T-helper 2 cell treated with Interferon-gamma antibody and Interleukin-4, amounts not matched to agents 100 ng/mL and 5 ng/mL, for 36 hours (primary cell): ENCODE data around the gene PDGFB. TPM values are rescaled to one million over a fixed set of nuclear protein-coding genes. Genes with fewer than 3 reads are reported as not detected.

ENCODE experiments used
- intact Hi-C: fragments of 100-400 bp; cut with micrococcal nuclease; formaldehyde crosslinking; loops from one replicate; pipeline ENCODE4 v1.15.1; 2023
- total RNA-seq: library from RNA; stranded (reverse); gene quantifications from 2 replicates; pipeline ENCODE4 v1.2.3, GENCODE V29; 2022

Gene PDGFB
- 0.30 and 0.48 TPM in 2 replicates for total RNA-seq

DNA sequence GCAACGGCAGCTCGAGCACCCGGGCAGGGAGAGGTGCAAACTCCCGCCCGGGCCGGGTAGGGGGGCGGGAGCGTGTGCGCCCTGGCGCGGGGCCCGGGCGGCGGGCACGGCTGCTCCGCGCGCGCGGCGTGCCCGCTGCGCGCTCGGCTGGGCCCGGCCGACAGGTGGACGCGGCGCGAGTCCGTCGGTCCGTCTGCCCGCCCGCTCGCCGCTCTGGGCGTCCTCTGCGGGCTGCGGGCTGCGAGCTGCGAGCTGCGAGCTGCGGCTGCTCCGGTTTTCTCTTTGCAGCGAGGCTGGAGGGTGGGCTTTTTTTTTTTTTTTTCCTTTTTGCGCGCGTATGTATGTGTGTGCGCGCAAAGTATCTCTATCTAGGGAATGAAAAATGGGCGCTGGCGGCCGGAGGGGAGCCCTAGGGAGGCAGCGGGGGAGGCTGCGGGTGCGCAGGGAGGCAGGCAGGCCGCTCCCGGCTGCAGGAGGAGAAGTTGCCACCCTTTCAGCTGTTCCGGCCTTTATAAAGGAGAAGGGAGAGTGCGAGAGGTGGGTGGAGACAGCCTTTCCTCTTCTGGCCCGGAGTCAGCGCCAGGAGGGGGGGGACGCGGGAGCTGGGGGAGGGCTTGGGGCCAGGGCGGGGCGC is at the start of gene PDGFB:
TSS of gene PDGFB (minus strand) at position 487 of the 634 bp plus-strand sequence. CDS start 1,019 bp downstream, outside the sequence.
- intact Hi-C loops = loop anchor here (10.0 kb wide), 1 partner anchor 70 kb away; the partner anchor contains the start of gene RPL3

DNA sequence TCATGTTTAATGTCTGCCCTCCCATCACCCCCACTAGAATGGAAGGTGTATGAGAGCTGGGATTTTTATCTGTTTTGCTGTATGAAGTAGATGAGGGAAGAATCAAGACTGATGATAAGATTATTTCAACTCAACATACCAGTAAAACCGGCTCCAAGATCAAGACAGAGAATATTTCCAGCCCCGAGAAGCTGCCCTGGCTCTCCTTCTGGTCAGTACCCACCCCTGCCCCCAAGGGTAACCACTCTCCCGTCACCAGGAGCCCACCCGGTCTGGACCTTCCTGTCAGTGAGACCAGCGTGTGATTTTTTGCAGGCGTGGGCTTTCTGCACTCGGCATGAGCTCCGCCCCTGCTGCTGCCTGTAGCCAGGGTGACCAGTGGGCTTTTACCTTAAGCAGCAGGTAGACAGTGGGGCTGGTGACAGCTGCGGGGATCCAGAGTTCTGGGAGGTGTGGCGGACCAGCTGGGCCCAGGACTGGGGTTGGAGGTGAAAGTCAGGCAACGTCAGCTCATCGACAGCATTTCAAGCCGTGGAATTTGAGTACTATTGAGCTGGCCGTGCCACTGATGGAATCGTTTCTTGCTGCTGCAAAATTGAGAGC is 49.1 kb upstream of the PDGFB start:
- intact Hi-C loops = no loop called here

- intact Hi-C loops = no loop called here
Measured at GRCh38 chr22:39292561-39293074, 47.8 kb upstream of the PDGFB start.

DNA sequence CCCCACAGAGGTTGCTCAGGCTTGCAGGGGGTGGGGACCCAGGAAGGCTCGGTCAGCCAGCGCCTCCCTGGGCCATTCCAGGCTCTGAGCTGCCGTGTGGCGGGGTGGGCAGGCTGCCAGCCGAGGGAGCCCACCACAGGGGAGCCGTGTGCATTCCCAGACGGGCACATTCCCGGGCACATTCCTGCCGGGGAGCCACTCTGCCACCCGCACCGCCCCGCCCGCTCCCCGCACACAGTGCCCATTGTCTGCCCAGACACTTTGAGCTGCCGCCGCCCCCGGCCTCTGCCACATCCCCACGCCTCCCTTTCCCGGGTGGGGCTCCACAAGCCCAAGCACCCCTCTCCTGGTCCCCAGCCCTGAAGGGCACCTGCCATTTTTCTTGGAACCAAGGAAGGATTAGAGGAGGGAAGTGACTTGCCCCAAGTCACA is 47.3 kb upstream of the PDGFB start:
- intact Hi-C loops = no loop called here

DNA sequence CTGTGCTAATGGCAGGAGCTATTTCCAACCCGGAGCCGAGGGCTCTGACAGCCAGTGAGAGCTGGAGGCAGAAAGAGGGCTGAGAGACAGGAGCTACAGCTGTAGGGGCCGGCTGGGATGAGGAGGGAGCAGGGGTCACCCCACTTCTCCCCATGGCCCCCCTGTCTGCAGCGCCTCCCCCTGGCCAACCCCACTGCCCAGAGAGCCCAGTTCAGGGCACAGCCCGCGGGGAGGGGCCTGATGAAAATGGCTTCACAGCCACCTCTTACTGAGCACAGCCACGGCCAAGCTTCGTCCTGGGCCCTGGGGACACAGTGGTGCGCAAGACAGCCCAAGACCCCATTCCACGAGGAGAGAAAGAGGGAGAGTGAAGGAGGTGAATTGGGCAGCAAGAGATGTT is 46.7 kb upstream of the PDGFB start:
- intact Hi-C loops = no loop called here

DNA sequence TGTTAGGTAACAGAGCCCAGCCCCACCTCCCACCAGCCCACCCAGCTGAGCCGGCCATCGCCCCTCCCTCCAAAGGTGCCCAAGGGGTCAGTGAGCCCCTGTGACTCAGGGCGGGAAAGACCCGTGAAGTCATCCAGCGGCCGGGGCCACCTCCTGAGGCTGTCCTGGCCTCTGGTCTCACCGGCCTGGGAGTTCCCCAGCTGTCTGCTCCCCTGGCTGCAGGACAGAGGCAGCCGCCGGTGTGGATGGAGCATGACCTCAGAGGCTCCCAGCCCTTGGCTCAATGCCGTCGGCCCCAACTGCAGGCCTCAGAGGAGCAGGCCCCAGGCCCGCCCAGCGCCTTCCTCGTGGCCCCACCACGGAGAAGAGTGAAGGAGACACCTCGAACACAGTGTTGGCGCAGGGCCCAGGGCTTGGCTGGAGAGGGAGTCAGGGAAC is 46.0 kb upstream of the PDGFB start:
- intact Hi-C loops = no loop called here

DNA sequence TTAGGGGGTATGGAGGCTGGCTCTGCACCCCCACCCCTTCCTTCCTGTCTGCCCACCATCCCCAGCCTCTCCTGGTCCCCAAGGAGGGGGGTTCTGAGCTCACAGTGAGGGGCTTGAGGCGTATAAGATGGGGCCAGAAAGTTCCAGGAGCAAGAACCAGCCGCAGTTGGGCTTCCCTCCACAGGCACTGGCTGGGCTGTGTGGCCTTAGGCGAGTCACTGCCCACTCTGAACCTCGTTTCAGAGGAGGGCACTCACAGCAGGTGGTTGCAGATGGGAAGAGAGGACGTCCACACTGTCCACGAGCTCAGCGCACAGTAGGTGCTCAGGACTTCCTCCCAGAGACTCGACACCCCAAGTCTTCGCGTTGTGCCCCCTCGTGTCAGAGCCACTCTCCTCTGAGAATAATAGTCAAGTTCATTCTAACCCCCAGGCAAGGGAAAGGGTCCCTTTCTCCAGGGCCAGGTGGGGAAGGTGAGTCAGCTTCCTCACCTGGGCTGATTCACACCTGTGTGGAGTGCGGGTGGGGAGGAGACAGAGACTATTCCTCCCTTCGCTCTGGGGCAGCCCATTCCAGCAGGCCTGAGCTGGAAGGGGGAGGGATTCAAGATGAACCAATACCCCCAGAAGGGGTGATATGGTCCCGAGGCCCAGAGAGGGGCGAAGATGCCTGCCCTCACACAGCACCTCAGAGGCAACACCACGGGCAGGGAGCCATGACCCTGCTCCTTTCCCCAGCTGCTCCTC is 45.4 kb upstream of the PDGFB start:
- intact Hi-C loops = no loop called here

DNA sequence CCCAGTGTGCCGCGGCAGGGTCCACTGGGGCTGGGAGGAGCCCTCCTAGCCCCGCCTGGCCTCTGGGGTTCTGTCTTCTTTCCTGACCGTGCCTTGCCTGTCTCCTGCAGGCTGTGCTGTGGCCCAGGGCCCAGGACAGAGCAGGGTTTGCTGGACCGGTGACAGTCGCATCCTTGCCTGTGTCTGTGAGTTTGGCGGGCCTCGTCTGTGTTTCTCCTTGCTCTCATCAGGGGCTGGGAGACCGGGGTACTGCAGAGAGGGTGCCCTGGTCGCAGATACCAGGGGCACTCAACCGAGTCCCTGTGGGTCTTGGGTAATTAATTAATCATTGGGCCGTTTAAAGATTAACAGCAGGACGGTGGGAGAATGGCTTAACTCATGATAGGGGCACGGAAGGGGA is 44.8 kb upstream of the PDGFB start:
- intact Hi-C loops = no loop called here

DNA sequence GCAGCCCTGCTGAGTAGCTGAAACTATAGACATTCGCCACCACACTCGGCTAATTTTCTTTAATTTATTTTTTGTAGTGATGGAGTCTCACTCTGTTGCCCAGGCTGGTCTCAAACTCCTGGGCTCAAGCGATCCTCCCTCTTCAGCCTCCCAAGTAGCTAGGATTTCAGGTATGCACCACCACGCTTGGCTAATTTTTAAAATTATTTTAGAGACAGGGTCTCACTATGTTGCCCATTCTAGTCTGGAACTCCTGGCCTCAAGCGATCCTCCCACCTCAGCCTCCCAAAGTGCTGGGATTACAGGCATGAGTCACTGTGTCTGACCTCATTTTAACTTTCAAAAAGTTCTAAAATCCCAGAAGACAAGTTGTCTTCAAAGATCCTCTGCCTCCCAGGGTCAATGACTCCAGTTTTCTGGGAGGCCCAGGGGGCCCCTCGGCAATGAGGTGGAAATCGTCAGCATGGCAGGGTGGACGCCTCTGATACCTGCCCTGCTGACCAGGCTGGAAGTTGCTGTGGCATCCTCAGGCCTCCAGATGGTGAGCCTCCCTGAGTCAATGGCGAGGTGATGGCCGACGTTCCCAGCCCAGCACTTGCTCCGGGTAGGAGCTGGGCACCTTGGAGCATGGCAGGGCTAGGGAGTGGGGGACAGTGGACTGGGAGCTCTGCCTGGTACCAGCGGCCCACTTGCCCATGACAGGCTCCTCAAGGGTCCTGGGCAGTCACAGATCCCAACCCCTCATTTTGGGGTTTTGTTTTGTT is 43.5 kb upstream of the PDGFB start:
- intact Hi-C loops = no loop called here

DNA sequence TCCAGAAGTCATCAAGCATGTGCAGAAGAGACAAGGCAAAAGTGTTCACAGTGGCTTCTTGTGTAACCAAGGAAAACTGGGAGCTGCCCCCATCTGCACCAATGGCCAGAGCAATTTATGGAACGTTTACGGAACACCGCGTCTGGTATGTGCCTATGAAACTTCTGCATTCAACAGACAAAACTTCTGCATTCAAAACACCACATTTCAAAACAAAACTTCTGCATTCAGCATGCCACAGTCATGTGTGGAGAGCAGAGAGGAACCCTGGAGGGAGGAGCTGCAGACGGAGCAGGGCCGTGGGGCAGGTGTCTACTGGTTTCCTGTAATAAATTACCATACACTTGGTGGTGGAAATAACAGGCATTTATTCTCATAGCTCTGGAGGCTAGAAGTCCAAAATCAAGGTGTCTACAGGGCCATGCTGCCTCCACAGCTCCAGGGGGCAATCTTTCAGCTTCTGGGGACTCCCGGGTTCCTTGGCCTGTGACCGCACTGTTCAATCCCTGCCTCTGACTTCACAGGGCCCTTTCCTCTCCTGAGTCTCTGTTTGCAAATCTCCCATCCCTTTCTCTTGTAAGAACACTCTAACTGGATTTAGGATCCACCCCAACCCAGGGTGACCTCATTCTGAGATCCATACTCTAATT is 42.4 kb upstream of the PDGFB start:
- intact Hi-C loops = no loop called here

DNA sequence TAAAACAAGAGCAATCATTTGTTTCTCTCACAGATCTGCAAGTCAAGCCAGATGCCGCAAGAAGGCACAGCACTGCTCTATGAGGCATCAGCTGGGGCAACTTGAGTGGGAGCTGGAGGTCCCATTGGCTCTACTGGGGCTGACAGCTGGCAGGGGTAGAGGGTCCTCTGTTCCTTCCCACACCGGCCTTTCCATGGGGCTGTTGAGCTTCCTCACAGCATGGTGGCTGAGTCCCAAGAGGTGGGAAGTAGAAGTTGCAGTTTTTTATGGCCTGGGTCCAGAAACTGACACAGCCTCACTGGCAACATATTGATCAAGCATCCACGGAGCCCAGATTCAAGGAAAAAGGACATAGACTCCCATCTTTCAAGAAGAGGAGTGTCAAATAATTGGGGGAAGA is 40.2 kb upstream of the PDGFB start:
- intact Hi-C loops = no loop called here

DNA sequence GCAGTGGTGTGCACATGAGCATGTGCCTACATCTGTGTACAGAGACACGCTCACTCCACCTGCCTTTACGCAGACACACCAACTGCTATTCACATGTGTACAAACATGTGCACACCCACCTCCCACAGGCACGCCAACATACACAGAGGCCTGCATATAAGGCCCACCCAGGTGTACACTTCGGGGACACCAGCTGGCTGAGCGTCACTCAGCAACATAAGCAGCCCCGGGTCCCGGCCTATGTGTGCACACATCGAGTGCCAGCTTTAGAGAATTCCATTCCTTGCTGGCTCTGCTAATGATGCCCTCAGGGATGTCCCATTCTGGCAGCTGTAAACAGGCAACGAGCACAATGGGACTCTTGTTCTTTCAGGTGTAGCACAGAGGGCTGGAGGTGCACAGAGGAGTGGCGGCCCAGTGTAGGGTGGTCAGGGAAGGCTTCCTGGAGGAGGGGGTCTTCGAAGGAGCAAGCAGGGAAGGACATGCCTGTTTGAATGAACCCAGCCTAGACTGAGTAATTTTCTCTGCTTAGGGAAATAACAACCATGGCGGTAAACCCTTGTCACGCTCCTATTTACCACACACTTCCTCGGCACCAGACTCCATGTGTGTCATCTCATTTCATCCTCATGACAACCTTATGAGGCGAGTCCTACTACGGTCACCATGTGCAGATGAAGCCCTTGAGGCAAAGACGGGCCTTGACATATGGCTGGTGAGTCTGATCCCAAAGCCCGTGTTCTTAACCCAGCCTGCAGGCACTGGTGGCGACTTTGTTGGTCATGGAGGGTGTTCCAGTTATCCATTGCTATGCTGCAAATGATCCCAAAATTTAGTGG is 39.6 kb upstream of the PDGFB start:
- intact Hi-C loops = no loop called here

DNA sequence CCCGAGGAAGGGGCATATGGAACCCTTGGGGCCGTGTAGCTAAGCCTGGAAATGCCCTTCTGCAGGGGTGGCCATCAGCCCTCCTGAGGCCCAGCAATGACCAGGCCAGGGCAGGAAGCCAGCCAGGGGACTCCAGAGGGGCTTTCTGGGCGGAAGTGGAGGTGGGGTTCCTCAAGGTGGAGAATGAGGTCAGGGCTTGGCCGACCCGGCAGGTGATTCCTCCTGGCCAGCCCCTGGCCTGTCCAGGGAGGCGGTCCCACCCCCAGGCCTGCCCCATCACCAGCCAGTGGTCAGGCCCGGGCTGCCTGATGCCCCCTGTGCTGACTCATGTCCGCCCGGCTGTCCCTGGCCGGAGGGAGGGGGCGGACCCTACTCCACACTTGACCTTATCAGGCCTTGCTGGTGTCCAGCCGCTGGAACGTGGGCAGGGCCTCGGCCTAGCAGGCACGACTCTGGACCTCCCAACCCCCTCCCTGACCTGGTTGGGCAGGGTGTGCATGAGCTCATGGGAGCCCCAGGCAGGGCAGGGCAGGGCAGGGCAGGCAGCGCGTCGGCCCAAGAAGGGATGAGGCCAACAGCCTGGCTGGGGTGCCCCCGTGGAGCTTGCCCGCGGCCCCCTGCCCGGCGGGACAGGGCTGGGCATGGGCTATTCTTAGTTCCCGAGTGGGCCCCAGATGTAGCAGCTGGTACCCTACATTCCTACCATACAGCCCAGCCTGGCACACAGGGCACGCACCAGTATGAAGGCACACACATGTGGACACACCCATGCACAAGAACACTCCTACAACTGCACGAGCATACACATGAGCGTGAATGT is 38.8 kb upstream of the PDGFB start:
- intact Hi-C loops = no loop called here

GRCh38 chr22:39282645-39283321 is 38.0 kb upstream of the PDGFB start:
- intact Hi-C loops = no loop called here

GRCh38 chr22:39281126-39281525 is 36.3 kb upstream of the PDGFB start:
- intact Hi-C loops = no loop called here

DNA sequence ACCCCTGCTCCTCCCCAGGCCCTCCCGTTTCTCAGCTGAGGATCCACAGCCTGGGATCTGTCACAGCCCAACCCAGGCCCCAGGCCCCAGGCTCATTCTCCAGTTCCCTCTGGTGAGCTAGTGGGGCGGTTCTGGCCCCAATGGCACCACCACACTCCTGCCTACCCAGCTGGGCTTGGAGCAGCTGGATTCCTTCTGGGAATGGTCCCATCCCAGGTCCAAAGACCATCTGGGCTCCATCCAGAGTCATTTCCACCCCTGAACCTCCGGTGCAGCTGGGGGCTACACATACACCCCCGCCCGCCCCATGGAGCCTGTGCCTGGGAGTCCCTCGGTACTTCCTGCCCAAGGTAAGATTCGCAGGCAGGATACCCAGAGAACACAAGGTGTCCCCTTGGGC is 35.5 kb upstream of the PDGFB start:
- intact Hi-C loops = no loop called here

- intact Hi-C loops = no loop called here
Measured at GRCh38 chr22:39279170-39279850, 34.5 kb upstream of the PDGFB start.

DNA sequence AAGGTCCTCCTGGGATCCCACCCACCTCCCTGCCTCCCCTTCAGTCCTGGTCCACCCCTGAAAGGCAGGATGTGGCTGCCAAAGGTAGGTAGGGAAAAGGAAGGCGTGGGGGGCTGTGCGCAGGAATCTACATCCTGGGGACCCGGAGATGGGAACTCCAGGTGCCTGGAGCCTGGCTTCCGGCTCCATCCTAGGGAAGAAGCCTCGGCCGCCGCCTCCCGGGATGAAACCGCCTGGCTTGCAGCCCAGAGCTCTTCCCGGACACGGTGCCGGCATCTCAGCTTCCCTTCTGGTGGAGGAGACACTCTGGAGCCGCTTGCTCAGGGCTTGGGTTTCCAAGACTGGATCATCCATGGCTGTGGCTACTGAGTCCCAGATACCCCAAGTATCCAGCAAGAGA is 33.3 kb upstream of the PDGFB start:
- intact Hi-C loops = no loop called here
